Nephron progenitor cell (in vitro differentiated cells): ENCODE measurements around the gene PCP2.

Source experiments
- DNase-seq: peaks from one replicate; pipeline ENCODE4 v3.0.0; 2021
- H3K27ac Mint-ChIP-seq: 2 replicates; pipeline ENCODE4 v1.8.0; 2021; ENCODE audit warnings: mild to moderate bottlenecking, moderate library complexity, mixed read lengths
- H3K27me3 Mint-ChIP-seq: 2 replicates; pipeline ENCODE4 v1.8.0; 2021; ENCODE audit warnings: mild to moderate bottlenecking, low read depth, mixed read lengths; ENCODE audit not compliant: poor library complexity
- H3K36me3 Mint-ChIP-seq: 2 replicates; pipeline ENCODE4 v1.8.0; 2021; ENCODE audit warnings: low read depth, mixed read lengths
- H3K4me1 Mint-ChIP-seq: 2 replicates; pipeline ENCODE4 v1.8.0; 2021; ENCODE audit warnings: mixed read lengths
- H3K4me3 Mint-ChIP-seq: 2 replicates; pipeline ENCODE4 v1.8.0; 2021; ENCODE audit warnings: mild to moderate bottlenecking, moderate library complexity, mixed read lengths
- H3K9me3 Mint-ChIP-seq: 2 replicates; pipeline ENCODE4 v1.8.0; 2021; ENCODE audit warnings: mild to moderate bottlenecking, moderate library complexity, mixed read lengths
- CTCF ChIP-seq: fragments of 200-600 bp; sonication (generic); IDR thresholded peaks from 2 replicates; pipeline ENCODE4 v1.5.0; 2021; ENCODE audit warnings: antibody characterized with exemption

The PCP2 gene

GRCh38 chr19:7642295-7643030 is 8.9 kb upstream of the PCP2 start:
- no peaks in the 10 kb centered on the region for H3K36me3 Mint-ChIP-seq

GRCh38 chr19:7641290-7642276 is 8.1 kb upstream of the PCP2 start:
- no peak overlapping the region for H3K4me3 Mint-ChIP-seq
- H3K4me1 Mint-ChIP-seq, result no peaks in the 10 kb centered on the region
- no peaks in the 10 kb centered on the region for H3K9me3 Mint-ChIP-seq
- no peak for TF ChIP-seq CTCF
- no peak overlapping the region for H3K27ac Mint-ChIP-seq
- no peak for DNase-seq
- no peaks in the 10 kb centered on the region for H3K36me3 Mint-ChIP-seq
- peaks cover 15% of the 10 kb centered on the region for H3K27me3 Mint-ChIP-seq

More at GRCh38 chr19:7642295-7643030, 8.9 kb upstream of the PCP2 start:
- H3K9me3 Mint-ChIP-seq, result no peaks in the 10 kb centered on the region
- no peak overlapping the region for H3K4me3 Mint-ChIP-seq
- TF ChIP-seq CTCF, result no peak
- H3K27ac Mint-ChIP-seq, result no peak overlapping the region
- peaks cover 10% of the 10 kb centered on the region for H3K27me3 Mint-ChIP-seq
- no peak for DNase-seq
- H3K4me1 Mint-ChIP-seq, result no peaks in the 10 kb centered on the region

GRCh38 chr19:7640803-7641202 is 7.3 kb upstream of the PCP2 start:
- H3K9me3 Mint-ChIP-seq, result no peaks in the 10 kb centered on the region
- H3K27ac Mint-ChIP-seq, result no peak overlapping the region
- TF ChIP-seq CTCF, result no peak
- no peak overlapping the region for H3K4me3 Mint-ChIP-seq
- H3K36me3 Mint-ChIP-seq, result no peaks in the 10 kb centered on the region
- H3K27me3 Mint-ChIP-seq, result peaks cover 23% of the 10 kb centered on the region
- no peak for DNase-seq
- H3K4me1 Mint-ChIP-seq, result peaks cover 4% of the 10 kb centered on the region

GRCh38 chr19:7639863-7640348 is 6.4 kb upstream of the PCP2 start:
- Mint-ChIP-seq H3K27ac (no peak overlapping the region), H3K4me3 (peak overlapping the region; percentile 50), H3K36me3 (no peaks in the 10 kb centered on the region), H3K27me3 (peaks cover 32% of the 10 kb centered on the region), H3K9me3 (no peaks in the 10 kb centered on the region), H3K4me1 (peaks cover 10% of the 10 kb centered on the region)
- no peak for DNase-seq
- no peak for TF ChIP-seq CTCF

GRCh38 chr19:7638802-7639465 is 5.4 kb upstream of the PCP2 start:
- Mint-ChIP-seq H3K4me3 (peak overlapping the region; percentile 63), H3K36me3 (no peaks in the 10 kb centered on the region), H3K9me3 (no peaks in the 10 kb centered on the region), H3K4me1 (peaks cover 10% of the 10 kb centered on the region), H3K27me3 (peaks cover 32% of the 10 kb centered on the region), H3K27ac (peak overlapping the region; percentile 71)
- no peak for DNase-seq
- no peak for TF ChIP-seq CTCF
